Skeletal muscle satellite cell (primary cell): ENCODE results near the gene ZC3HAV1L.

Experiments used
- H3K27me3 ChIP-seq: 2 replicates; pipeline ENCODE4 v1.7.0; 2013; ENCODE audit warnings: low read length; ENCODE audit not compliant: control insufficient read depth, insufficient read depth
- H3K36me3 ChIP-seq: 2 replicates; pipeline ENCODE4 v1.7.0; 2013; ENCODE audit warnings: mild to moderate bottlenecking, control low read depth, low read length; ENCODE audit not compliant: insufficient read depth
- H3K4me1 ChIP-seq: 2 replicates; pipeline ENCODE4 v1.7.0; 2013; ENCODE audit warnings: low read length; ENCODE audit not compliant: control insufficient read depth, insufficient read depth
- H3K4me2 ChIP-seq: 2 replicates; pipeline ENCODE4 v1.7.0; 2013; ENCODE audit warnings: mild to moderate bottlenecking, low read length
- H3K4me3 ChIP-seq: 2 replicates; pipeline ENCODE4 v1.7.0; 2013; ENCODE audit warnings: low read length
- H3K9ac ChIP-seq: 2 replicates; pipeline ENCODE4 v1.7.0; 2013; ENCODE audit warnings: mild to moderate bottlenecking, low read depth, low read length, moderate library complexity
- H3K9me3 ChIP-seq: replicated peaks from 2 replicates; pipeline ENCODE4 v1.7.0; 2013; ENCODE audit warnings: mild to moderate bottlenecking, control low read depth, low read length

The ZC3HAV1L gene

GRCh38 chr7:139049936-139050335, 14.1 kb upstream of the ZC3HAV1L start:
- Histone ChIP-seq H3K4me2 (no peak overlapping the region), H3K9me3 (no peaks in the 10 kb centered on the region), H3K36me3 (peaks cover 38% of the 10 kb centered on the region), H3K4me1 (peaks cover 14% of the 10 kb centered on the region), H3K27me3 (no peaks in the 10 kb centered on the region), H3K9ac (no peak overlapping the region), H3K4me3 (no peak overlapping the region)

- Histone ChIP-seq H3K27me3 (no peaks in the 10 kb centered on the region), H3K4me3 (no peak overlapping the region), H3K36me3 (peaks cover 33% of the 10 kb centered on the region), H3K4me1 (peaks cover 12% of the 10 kb centered on the region), H3K9ac (no peak overlapping the region), H3K9me3 (no peaks in the 10 kb centered on the region), H3K4me2 (no peak overlapping the region)
Observed at GRCh38 chr7:139049111-139049510, 13.3 kb upstream of the ZC3HAV1L start.

- Histone ChIP-seq H3K36me3 (peaks cover 28% of the 10 kb centered on the region), H3K4me3 (no peak overlapping the region), H3K9me3 (no peaks in the 10 kb centered on the region), H3K4me2 (no peak overlapping the region), H3K27me3 (no peaks in the 10 kb centered on the region), H3K9ac (no peak overlapping the region), H3K4me1 (peaks cover 8% of the 10 kb centered on the region)
Observed at GRCh38 chr7:139047970-139048369, 12.1 kb upstream of the ZC3HAV1L start.

GRCh38 chr7:139046143-139046542, 10.3 kb upstream of the ZC3HAV1L start:
- no peak overlapping the region for H3K4me2 ChIP-seq
- no peaks in the 10 kb centered on the region for H3K27me3 ChIP-seq
- H3K4me3 ChIP-seq, result no peak overlapping the region
- H3K9ac ChIP-seq, result no peak overlapping the region
- H3K36me3 ChIP-seq, result peaks cover 25% of the 10 kb centered on the region
- peaks cover 8% of the 10 kb centered on the region for H3K4me1 ChIP-seq
- H3K9me3 ChIP-seq, result no peaks in the 10 kb centered on the region

- H3K4me1 ChIP-seq, result peaks cover under 1% of the 10 kb centered on the region
- peaks cover 25% of the 10 kb centered on the region for H3K36me3 ChIP-seq
- H3K27me3 ChIP-seq, result no peaks in the 10 kb centered on the region
- H3K4me2 ChIP-seq, result no peak overlapping the region
- no peaks in the 10 kb centered on the region for H3K9me3 ChIP-seq
- H3K9ac ChIP-seq, result no peak overlapping the region
- H3K4me3 ChIP-seq, result no peak overlapping the region
Observed at GRCh38 chr7:139044813-139045794, 9.3 kb upstream of the ZC3HAV1L start.

GRCh38 chr7:139043823-139044812, 8.3 kb upstream of the ZC3HAV1L start:
- Histone ChIP-seq H3K27me3 (no peaks in the 10 kb centered on the region), H3K36me3 (peaks cover 22% of the 10 kb centered on the region)

GRCh38 chr7:139041378-139042085, 5.7 kb upstream of the ZC3HAV1L start:
- H3K9ac ChIP-seq, result no peak overlapping the region
- H3K36me3 ChIP-seq, result peaks cover 15% of the 10 kb centered on the region
- no peak overlapping the region for H3K4me2 ChIP-seq
- H3K27me3 ChIP-seq, result no peaks in the 10 kb centered on the region
- H3K4me1 ChIP-seq, result peaks cover 1% of the 10 kb centered on the region
- no peak overlapping the region for H3K4me3 ChIP-seq
- H3K9me3 ChIP-seq, result no peaks in the 10 kb centered on the region

More at GRCh38 chr7:139043823-139044812, 8.3 kb upstream of the ZC3HAV1L start:
- no peaks in the 10 kb centered on the region for H3K9me3 ChIP-seq
- no peaks in the 10 kb centered on the region for H3K4me1 ChIP-seq
- H3K4me3 ChIP-seq, result no peak overlapping the region
- H3K4me2 ChIP-seq, result no peak overlapping the region
- no peak overlapping the region for H3K9ac ChIP-seq

GRCh38 chr7:139038691-139039090, 2.8 kb upstream of the ZC3HAV1L start:
- Histone ChIP-seq H3K4me1 (peaks cover 20% of the 10 kb centered on the region), H3K27me3 (no peaks in the 10 kb centered on the region), H3K9ac (no peak overlapping the region), H3K9me3 (no peaks in the 10 kb centered on the region), H3K4me3 (no peak overlapping the region), H3K36me3 (peaks cover 3% of the 10 kb centered on the region), H3K4me2 (no peak overlapping the region)

GRCh38 chr7:139036901-139037300, 1.1 kb upstream of the ZC3HAV1L start:
- H3K36me3 ChIP-seq, result peaks cover 14% of the 10 kb centered on the region
- H3K9ac ChIP-seq, result no peak overlapping the region
- no peak overlapping the region for H3K4me2 ChIP-seq
- no peaks in the 10 kb centered on the region for H3K27me3 ChIP-seq
- peaks cover 24% of the 10 kb centered on the region for H3K4me1 ChIP-seq
- H3K4me3 ChIP-seq, result no peak overlapping the region
- H3K9me3 ChIP-seq, result no peaks in the 10 kb centered on the region

GRCh38 chr7:139034855-139035585, 822 bp downstream of the ZC3HAV1L start:
- Histone ChIP-seq H3K9me3 (no peaks in the 10 kb centered on the region), H3K4me2 (peak overlapping the region; percentile 99), H3K36me3 (peaks cover 20% of the 10 kb centered on the region), H3K4me1 (peaks cover 24% of the 10 kb centered on the region), H3K9ac (peak overlapping the region; percentile 88), H3K4me3 (peak overlapping the region; percentile 88), H3K27me3 (no peaks in the 10 kb centered on the region)
